AML-193 (cell line): Measurements from ENCODE around the gene ZMIZ1.

Source experiments
- DNase-seq, 2 experiments: peaks; one replicate each; lab custom pipeline; 2025; lab: John Stamatoyannopoulos, UW

The ZMIZ1 gene

DNA sequence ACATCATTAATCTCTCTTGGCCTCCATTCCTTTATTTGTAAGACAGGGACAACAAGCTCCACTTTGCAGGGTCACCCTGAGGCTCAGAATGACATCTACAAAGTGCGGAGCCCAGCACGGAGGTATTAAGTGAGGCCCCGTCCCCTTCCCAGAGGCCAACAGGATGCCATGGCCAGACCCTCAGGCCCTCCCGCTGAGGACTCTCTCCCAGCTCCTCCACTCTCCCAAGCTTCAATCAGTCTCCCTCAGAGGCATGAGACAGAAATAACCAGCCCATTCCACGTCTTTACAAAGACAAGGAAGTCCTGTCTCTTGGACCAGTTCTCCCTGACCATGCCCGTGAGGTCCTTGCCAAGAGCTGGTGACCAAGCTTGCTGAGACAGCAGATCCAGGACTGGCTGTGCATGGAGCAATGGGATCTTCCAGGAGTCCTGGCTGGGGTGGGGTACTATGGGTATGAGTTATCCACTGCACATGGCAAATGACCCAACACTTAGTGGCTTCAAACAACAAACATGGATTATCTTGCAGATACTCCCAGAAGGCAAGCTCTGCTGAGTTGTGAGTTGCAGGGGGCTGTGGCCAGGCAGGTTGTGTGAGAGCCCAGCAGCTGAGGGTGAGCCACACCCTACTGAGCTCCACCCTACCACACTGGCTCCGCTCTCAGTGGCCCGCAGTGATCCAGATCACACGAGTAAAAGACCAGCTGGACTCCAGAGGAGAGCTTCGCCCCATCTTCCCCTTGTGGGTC is 274.2 kb downstream of the ZMIZ1 start:
- no peak for DNase-seq

DNA sequence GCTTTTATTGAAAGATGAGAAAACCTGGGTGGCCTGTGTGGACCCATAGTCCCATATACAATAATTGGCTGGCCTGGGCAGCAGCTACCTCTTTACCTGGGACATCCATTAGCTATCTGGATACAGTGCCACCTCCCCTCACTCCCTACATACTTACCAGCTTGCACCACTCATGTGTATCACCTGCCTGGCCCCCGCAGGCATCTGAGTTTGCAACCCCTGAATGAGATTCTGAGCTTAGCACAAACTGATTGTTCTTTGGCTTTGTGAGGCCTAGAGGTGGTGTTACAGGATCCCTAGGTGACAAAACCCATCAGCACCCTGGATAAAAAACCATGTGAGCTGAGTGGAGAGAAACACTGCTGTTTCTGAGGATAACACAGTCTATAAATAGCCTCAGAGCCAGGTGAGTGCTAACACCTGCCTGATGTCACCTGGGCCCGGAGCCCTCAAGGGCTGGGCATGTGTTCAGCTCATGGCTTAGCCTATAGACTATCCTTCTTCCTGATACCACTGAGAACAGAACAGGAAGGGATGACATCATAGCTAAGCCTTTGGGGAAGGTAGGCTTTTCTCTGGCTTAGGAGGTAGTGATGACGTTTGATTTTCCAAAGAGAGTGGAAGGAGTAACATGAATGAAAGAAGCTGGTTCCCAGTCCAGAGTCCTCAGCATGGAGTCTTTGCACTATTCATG is 275.9 kb downstream of the ZMIZ1 start:
- no peak for DNase-seq

GRCh38 chr10:79345241-79346011 is 276.7 kb downstream of the ZMIZ1 start:
- DNase-seq, result peak; percentile 72

DNA sequence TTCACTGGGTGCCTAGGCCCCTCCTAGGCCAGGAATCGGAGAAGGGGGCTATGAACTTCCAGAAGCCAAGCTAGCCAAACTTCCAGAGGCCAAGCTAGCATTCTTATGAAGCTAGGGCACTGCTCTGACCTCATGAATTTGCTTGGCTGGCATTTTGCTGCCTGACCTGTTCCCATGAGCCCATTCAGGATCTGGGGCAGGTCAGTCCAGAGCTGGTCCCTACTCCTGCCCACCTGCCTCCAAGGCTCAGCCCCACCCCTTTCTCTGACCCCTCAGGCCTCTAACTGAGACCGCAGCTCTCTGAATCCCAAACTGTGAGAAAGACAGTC is 277.2 kb downstream of the ZMIZ1 start:
- no peak for DNase-seq

GRCh38 chr10:79346388-79347225 is 277.8 kb downstream of the ZMIZ1 start:
- DNase-seq, result no peak

DNA sequence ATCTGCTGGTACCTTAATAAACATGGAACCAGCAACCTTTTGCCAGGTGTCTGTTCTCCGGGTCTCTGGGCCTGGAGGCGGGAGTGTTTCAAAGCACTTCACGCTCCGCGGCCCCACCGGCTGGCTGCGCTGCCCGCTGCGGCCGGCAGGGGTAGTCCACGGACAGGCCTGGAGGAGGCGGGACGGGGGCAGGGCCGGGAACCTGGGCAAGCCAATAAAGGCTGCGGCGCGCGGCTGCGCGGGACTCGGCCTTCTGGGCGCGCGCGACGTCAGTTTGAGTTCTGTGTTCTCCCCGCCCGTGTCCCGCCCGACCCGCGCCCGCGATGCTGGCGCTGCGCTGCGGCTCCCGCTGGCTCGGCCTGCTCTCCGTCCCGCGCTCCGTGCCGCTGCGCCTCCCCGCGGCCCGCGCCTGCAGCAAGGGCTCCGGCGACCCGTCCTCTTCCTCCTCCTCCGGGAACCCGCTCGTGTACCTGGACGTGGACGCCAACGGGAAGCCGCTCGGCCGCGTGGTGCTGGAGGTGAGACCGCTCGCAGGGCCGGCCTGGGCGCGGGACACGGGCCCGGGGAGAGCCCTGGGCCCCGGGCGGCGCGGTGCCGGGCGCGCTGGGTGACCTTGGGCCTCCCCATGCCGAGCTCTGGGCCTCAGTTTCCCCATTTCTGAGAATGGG is 278.6 kb downstream of the ZMIZ1 start, which contains the start of gene PPIF:
Gene PPIF, plus strand, starts transcription at position 244 of the 668 bp plus-strand sequence. Its CDS starts 80 bp downstream, at position 324.
- peak; percentile 80 to 82 for DNase-seq

- DNase-seq, result peak; percentile 46 to 49
These were observed 279.3 kb downstream of the ZMIZ1 start for GRCh38 chr10:79347894-79348639.

DNA sequence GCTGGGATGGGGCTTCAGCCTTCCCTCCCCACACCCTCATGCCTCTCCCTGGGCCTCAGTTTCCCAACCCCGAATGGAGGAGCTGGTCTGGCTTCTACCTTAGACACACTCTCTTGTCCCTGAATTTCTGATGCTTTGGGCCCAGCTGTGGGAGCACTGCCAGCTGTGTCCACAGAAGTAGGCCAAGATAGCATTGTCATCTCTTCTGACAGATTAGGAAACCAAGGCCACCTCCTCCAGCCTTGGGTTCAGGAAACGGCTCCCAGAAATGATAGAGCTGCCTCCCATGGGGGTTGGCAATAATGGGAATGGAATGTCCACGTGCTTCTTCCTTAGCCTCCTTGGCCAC is 279.8 kb downstream of the ZMIZ1 start:
- no peak for DNase-seq

DNA sequence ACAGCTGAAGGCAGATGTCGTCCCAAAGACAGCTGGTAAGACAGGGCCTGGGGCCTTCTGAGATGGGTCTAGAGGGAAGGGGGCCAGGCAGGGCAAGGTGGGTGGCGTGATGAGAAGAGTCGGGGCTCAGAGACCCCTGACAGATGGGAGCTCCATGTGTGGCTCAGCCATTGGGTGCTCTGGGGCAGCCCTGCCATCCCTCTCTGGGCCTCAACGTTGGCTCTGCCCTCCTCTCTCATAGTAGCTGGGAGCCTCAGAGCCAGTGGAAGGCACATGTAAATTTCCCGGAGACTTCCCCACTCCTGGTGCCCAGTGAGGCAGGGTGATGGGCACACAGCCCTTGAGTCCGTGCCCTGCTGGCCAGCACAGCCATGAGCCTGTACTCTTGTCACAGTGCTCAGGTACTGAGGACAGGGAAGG is 280.3 kb downstream of the ZMIZ1 start:
- DNase-seq, result no peak

- no peak for DNase-seq
These were observed 281.1 kb downstream of the ZMIZ1 start for GRCh38 chr10:79349766-79350406.

DNA sequence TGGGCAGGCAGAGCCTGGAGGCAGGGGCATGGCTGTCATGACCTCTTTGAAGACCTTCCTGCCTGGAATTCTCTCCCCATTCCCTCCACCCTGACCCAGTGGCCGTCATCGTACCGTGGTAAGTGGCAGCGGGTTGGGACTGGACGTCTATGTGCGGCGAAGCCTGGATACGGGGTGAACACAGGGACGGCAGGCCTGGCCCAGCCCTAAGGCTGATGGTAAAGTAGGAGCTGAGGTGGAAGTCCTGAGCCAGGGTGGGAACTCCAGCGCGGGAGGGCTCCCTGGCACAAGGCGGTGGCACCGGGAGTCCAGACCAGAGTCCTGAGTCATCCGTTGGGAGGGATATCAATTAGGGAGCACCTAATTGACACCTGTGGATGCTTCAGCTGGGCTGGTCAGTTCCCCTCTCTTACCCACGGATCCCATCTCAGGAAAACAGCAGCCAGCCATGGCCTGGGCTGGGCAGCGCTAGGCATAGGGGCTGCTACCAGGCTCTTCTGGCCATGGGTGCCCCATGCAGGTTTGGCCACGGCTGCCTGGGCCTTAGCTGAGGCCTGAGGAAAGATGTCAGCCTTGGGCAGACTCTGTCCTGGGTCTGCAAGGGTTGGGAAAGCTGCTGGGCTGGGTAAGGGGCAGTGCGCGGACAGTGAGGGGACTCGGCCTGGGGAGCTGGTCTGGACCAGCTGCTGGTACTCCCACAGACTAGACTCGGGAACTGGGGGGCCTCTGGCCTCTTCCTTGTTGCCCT is 281.8 kb downstream of the ZMIZ1 start:
- no peak for DNase-seq

DNA sequence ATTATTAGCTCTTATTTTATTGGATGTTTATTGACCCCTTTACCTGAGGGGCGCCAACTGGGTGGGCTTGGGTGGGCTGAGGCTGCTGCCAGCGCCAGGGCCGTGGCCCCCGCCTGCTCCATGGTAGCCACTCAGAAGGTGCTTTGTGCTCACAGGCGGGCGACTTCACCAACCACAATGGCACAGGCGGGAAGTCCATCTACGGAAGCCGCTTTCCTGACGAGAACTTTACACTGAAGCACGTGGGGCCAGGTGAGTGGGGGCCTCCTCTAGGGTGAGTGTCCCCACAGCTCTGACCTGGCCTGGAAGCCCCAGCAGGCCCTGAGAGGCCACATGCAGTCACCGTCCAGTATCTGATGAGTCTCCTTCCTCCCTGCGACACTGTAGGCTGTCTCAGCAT is 282.6 kb downstream of the ZMIZ1 start:
- DNase-seq, result no peak

DNA sequence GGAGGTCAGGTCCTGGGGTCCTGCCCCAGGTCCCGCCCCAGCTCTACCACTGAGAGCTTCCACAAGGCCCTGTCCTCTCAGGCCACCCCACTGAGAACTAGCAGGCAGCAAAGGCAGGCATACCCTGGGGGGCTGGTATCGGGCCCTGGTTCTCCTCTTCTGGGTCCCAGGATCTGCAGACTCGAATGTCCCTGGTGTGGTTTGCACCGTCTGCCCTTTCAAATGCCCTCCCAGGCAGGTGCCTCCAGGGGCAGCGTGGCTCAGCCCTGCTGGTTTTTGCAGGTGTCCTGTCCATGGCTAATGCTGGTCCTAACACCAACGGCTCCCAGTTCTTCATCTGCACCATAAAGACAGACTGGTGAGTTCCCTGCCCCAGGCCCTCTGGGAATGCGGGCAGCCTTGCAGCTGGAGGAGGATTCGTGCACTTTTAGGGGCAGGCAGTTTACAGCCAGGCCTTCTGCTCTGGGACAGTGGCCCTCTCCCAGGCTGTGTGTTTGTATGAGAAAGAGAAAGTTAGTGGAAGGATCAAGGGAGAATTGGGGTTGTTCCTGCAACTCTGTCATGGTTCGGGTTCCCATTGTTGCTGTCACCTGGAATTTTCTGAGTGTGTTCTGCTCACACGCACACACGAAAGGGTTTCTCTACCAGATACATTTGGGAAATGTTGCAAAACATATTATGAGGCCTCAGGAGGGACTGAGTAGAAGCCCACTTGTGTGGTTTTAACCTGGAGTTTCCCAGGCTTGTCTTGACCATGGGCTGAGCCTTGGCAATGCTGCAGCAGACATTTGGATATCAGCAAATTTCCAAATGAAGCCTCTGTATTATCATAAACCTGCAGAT is 283.5 kb downstream of the ZMIZ1 start:
- DNase-seq, result no peak

DNA sequence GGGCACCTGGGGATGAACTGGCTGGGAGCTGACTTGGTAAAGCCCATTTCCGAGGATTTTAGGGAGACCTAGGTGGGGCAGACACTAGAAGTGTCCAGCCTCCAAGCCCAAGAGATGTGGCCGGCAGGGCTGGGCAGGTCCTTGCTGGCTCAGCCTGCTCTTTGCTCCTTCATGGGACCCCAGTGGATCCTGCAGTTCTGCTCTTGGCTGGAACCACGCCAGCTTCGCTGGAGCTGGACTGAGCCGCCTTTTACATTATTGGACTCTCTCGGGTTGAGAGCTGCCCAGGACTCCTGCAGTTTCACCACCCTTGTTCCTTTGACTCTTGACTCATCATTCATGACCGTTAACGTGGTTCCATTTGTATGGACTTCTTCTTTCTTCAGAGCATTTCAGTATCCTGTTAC is 284.2 kb downstream of the ZMIZ1 start:
- peak; percentile 69 to 74 for DNase-seq

- DNase-seq, result no peak
These were observed 285.0 kb downstream of the ZMIZ1 start for GRCh38 chr10:79353726-79354125.

GRCh38 chr10:79354141-79354540 is 285.4 kb downstream of the ZMIZ1 start:
- DNase-seq, result no peak

DNA sequence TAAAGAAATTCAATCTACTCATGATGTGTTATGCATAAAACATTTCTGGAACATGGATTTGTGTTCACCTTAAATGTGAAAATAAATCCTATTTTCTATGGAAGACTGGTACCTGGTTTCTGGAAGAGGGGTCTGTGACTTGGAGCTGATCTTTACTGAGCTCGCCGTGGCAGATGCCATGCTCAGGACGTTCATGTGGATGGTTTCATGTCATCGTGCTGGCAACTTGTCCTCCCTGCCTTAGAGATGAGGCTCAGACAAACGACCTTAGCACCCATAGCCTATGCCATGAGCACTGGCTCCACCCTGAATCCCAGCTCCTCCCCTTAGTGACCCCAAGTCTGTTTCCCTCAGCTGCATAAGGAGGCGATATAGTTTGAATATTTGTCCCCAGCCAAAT is 285.8 kb downstream of the ZMIZ1 start:
- no peak for DNase-seq

DNA sequence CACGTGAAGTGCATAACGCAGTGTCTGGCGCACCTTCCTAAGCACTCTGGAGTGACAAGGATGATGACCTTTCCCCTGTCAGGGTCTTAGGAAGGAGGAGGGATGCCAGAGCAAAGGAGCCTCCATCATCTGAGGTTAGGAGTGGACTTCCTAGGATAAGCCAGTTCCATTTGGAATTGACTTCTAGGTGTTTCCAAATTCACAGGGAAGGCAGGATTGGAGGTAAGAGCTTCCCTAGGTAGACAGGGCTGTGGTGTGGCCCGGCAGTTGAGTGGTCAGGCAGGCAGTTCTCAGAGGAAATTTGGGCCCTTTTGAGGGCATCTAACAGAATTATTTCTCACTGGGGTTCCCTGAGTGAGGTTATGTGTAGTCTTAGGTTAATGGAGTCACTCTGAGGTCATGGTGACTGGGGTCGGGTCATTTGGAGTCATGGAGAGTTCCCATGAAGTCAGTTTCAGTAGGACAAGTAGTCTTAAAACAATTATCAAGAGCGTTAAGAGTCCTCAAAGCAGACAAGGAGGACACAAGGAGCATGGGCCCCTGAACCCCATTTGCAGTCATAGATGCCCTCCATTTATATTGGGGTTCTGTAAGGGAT is 286.8 kb downstream of the ZMIZ1 start:
- no peak for DNase-seq
